ENCODE measurements around the gene CLSTN3.
A peak's percentile ranks its signal among the peaks of the same experiment; 100 is the strongest.
"Not testable (repeated sequence)": the region's sequence is repeated elsewhere in the genome, so short reads cannot be mapped to it uniquely, and the experiment has no call there.

The CLSTN3 gene

GRCh38 chr12:7154042-7154441 is 23.9 kb downstream of the CLSTN3 start:
- DNase-seq: peak; percentile 56

DNA sequence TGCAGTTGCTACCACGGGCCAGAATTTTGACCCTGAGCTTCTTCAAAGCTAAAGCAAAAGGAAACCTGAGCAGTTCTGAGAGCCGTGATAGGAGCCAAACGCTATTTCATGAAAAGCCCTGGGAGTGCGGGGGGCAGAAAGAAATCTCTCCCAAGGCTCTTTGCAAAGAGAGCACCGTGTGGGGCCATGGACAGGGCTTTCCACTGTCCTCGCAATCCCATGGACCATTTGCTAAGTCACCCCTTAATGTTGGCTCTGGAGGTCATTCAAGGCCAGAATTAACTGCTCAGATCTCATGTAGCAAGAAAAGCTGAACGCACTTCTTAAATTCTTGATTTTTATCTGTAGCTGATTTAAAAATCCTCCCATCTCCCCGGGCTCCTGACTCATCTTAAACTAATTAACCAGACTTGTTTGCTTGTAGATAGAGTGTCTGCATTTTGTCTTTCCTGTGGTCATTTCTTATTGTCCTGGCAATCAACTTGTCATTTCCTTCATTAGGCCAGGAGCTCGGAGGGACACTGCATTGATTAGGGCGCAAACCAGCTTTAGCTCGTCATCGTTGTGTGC is 24.8 kb downstream of the CLSTN3 start:
- DNase-seq: no peak

DNA sequence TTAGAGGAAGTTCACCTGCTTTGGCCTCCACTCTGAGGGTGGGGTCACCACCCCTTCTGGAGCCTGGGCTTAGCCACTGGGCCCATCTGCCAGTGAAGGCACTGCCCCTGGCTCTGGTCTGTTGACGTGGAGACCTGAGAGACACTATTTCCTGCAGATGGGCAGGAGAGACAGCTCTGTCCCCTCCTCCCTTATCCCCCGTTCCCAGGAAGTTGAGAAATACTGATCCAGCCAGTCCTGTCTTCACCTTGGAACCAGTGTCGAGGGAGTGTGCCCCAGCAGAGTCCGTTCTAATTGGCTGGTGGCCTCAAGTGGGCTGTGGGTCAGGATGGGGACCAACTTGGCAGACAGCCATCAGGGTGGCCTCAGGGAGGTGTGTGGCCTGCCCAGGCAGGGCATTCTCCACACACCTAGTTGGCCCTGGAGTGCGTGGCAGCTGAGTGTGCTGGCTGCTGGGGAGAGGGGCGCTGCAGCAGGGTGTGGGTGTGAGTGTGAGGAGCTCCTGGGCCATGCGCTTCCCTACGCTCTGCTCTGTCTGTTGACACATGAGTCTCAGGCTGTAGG is 25.4 kb downstream of the CLSTN3 start:
- no peak for DNase-seq

DNA sequence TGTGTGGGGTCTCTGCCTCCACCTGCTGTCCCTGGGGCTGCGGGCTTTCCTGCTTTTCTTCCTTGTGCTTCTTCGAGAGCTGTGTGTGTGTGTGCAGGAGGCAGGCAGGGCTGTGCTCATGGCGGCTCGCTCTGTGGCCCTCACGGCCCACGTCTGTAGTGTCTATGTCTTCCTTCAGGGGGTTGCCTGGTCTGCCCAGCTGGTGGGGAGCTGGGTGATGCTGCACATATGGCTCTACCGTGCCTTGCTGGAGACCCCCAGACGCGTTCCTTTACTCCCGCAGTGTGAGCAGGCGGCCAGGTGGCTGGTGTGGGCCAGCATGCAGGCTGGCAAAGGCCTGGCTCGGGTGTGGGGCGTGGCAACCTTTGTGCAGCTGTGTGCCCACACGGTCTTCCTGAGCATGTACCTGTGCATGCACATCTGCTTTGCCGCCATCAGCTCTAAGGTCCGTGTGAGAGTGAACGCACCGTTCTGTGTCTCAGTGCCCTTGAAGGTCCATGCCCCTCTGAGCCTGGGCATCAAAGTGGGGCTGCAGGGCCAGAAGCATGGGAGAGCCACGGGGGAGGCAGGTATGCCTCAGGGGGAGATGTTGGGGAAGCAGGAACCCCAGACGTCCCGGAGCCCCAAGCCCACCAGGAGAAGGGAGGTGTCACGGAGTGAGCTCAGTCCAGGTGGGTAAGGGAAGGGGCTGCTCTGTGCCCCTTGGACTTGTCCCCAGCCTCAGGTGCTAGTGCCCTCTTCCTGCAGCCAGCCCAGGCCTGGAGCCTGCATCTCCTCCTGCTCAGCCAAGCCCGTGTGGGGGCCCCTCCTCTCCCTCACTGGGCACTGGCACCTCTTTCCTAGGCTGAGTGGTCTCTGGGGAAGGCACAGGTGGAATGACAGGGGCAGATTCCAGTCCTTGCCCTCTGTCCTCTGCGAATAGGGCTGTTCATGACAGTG is 26.4 kb downstream of the CLSTN3 start:
- DNase-seq: no peak

DNA sequence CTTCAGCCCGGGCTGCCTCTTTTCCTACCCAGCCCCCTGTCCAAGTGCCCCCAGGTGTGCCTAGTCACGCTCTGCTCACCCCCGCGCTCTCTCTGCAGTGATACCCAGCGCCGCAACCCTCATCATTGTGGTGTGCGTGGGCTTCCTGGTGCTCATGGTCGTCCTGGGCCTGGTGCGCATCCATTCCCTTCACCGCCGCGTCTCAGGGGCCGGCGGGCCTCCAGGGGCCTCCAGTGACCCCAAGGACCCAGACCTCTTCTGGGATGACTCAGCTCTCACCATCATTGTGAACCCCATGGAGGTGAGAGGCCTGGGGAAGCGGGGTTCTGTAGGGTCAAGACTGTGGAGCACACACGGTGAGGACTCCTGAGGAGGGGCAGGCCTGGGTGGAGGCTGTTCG is 27.2 kb downstream of the CLSTN3 start:
- DNase-seq: no peak

DNA sequence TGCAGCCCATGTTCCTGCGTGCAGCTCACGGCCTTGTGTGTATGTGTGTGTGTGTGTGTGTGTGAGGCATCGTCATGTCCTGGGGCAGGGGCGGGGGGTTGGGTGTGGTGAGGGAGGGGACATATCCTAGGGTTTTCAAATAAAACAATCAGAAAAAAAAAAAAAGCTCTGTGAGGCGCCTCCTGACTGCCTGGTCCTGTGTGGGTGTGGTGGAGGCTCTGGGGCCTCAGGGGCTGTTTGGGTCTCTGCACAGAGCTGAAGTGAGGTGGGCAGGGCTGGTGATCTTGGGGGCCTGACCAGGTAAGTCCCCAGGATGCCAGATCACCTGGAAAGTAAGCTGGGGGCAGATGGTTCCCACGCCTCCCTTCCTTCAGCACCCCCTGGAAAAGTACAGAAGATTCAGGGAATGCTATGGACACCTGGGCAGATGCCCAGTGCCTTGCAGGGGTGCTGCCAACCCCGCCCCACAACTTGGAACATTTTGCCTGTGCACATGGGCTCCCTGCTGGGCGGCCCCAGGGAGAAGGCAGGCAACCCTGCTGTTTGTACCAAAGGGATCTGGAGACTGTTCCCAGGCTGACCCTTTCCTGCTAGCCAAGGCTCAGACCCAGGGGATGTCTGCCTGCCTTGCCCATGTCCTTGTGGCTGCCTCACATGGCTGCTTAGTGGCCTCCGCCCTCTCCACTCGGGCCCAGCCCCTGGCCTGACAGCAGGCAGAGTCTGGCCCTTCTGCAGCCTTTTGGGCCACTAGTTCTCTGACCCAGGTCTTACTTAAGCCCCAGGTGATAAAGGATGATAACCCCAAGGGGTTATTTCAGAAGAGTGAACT is 28.8 kb downstream of the CLSTN3 start:
- DNase-seq: no peak

- DNase-seq: no peak
These were observed 30.0 kb downstream of the CLSTN3 start for GRCh38 chr12:7160183-7160582.

DNA sequence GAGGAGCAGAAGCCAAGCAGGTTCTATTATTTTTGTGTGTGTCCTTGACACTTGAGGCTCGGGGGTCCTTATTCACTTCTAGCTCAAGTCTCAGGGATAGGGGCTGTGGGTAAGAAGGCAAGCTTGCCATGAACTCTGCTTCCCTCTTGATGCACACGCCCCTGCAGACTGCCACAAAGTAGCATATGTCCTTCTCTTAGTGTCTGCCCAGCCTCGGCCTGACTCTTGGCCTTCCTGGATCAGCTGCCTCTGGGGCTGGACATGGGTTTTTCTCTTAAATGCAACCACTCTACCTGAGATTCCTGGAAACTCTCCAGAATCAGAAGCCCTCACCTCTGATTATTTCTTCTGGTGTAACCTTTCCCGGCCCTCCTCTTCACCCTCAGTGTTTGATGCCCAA is 31.2 kb downstream of the CLSTN3 start:
- DNase-seq: no peak

DNA sequence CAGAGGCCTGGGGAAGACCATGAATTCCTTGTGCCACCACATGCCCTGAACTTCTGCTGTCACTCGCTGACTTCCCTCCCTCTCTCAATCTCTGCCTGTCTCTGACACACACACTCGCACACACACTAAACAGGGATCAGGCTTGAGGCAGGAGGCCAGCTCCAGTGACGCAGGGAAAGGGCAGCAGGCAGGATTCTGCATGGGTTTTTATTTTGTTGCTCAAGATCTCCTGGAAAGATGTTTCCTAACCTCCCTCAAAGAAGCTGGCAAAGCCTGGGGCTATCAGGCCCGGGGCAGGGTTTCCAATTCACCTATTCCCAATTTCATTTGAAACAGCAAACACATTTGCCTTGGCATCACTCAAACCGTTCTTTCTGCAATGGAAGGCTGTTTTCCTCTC is 31.6 kb downstream of the CLSTN3 start:
- no peak for DNase-seq

- DNase-seq: peak; percentile 84
These were observed 32.5 kb downstream of the CLSTN3 start for GRCh38 chr12:7162691-7163114.

DNA sequence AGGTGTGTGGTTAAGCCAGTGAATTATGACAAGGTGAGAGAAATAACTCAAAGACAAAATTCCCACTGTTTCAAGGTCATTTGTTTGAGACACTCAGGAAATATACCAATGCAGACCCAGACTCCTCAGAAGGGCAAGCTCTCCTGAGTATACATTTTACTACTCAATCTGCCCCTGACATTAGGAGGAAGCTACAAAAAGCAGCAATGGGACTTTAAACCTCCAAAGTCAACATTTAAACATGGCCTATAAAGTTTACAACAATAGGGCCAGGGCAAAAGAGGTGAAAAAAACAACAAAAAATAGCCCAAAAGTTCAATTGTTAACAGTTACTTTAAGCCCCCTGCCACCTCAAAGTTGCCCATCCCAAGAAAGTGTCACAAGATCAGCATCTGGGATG is 39.8 kb downstream of the CLSTN3 start:
- DNase-seq: no peak

GRCh38 chr12:7171854-7172253 is 41.7 kb downstream of the CLSTN3 start:
- no peak for DNase-seq

GRCh38 chr12:7175493-7175892 is 45.3 kb downstream of the CLSTN3 start:
- DNase-seq: no peak

GRCh38 chr12:7176595-7176994 is 46.4 kb downstream of the CLSTN3 start:
- no peak for DNase-seq

DNA sequence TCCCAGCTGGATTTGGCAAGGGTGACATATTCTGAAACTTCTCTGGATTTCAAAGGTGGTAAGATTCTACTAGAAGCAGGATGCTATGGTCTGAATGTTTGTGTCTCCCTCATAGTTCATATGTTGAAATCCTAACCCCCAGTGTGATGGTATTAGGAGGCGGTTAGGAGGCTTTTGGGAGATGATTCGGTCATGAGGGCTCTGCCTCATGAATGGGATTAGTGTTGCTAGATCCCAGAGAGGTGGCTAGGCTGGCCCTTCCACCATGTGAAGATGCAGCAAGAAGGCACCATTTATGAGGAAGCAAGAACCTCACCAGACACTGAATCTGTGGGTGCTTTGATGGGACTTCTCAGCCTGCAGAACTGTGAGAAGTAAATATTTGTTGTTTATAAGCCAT is 48.3 kb downstream of the CLSTN3 start:
- no peak for DNase-seq

- no peak for DNase-seq
These were observed 50.5 kb downstream of the CLSTN3 start for GRCh38 chr12:7180685-7181084.

GRCh38 chr12:7186058-7186457 is 55.9 kb downstream of the CLSTN3 start:
- DNase-seq: not testable (repeated sequence)

- peak; percentile 27 for DNase-seq
These were observed 58.6 kb downstream of the CLSTN3 start for GRCh38 chr12:7188562-7189397.

- peak; percentile 81 for DNase-seq
These were observed 59.5 kb downstream of the CLSTN3 start, which contains the start of gene PEX5 for GRCh38 chr12:7189398-7190267. Gene PEX5 (plus strand): TSS chr12:7189686. CDS start chr12:7190378, 692 bp downstream.

- DNase-seq: no peak
These were observed 60.3 kb downstream of the CLSTN3 start for GRCh38 chr12:7190268-7191055.

Data from NCI-H2107 (cell line).